NCI-H128 (cell line): Measurements from ENCODE around the gene MYRF.

Experiments used
- DNase-seq: peaks from one replicate; lab custom pipeline; 2025; ENCODE audit not compliant: unreplicated experiment; lab: John Stamatoyannopoulos, UW

Gene MYRF

DNA sequence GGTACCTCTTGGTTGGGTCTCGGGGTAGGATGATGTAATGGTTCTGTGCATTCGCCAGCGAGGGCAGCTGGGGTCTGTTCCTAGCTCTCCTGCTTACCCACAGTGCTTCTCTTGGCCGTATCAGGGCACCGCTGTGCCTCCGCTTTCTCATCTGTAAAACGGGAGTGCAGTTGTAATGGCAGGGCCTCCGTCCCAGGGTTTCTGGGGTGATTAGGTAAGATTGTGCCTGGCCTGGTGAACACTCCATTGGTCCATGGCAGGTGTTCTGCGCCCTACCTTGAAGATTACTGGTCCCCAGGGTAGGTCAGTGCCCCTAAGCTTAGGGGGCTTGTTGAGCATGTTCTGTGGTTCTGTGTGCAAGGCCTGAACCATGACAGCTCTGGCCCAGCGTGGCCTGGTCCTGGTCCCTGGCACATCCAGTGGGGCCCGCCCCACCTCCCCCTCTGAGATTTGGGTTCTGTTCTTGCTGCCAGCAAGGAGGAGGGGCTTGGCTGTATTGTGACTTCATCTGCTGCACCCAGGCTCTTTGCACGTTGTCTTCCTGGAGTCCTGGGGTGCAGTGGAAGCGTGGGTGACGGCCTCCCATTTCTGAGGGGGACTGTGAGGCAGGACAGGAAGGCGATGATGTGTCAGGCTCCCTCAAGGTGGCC is 4.9 kb downstream of the MYRF start:
- DNase-seq = no peak

DNA sequence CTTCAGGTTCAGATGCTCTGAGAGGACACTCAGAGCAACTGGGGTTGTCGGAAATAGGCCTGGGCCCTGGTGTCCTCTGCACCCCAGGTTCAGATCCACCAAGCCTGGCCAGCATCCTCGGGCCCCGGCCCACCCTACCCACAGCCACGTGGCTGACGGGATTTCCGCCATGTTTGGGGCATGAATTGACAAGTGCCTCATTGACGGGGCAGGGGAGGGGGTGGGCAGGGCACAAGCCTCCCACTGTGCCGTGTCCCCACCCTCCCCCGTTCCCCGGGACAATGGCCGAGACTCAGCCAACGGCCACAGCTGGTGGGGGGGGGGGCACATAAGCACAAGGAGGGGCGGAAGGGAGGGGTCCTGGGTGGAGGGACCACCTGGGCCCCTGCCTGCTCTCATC is 8.5 kb downstream of the MYRF start:
- no peak for DNase-seq

DNA sequence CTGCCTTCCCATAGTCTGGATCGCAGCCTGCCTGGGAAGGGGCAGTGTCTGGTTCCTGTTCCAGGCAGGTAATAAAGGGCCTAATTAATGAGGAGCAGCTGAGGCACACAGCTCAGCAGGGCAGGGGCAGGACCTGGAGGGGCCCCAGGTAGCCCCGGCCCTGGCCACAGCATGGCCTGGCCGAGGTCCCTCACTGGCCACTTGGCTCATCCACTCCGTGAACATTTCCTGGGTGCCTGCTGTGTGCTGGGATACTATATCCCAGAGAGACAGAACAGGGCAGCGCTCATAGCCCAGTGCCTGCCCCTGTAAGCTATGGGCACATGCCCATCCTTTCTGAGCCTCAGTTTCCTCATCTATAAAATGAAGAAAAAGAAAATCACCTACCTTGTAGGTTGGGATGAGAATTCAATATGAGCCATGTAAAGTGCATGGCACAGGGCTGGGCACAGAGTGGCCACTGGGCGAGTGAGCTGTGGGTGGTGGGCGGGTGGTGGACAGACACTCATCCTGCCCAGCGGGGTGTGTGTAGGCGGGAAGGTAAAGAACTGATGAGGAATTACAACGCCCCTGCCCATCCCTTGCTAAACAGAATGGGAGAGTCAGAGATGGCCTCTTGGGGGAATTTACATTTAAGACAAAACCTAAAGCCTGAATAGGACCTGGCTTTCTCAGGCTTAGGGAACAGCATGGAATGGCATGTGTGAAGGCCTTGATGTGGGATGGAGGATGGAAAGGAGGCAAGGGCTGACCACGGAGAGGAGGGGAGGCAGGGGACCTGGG is 9.2 kb downstream of the MYRF start:
- DNase-seq = no peak

DNA sequence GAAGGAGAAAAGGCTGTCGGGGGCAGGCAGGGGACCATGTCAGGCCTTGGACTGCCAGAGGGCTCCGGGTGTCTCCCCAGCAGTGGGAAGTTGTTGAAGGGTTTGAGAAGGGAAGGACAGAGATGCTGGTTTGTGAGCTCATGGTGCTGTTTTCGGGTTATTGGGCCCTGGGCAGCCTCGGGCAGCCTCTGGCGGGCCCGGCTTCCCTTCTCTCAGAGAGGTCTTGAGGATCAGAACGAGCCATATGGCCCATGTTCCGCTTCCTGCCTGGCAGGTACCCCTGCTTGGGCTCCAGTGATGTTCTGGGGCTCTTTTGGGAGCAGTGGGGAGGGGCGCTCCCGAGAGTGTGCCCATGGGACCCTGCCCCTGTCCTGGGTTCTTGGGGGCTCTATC is 9.8 kb downstream of the MYRF start:
- DNase-seq = no peak

DNA sequence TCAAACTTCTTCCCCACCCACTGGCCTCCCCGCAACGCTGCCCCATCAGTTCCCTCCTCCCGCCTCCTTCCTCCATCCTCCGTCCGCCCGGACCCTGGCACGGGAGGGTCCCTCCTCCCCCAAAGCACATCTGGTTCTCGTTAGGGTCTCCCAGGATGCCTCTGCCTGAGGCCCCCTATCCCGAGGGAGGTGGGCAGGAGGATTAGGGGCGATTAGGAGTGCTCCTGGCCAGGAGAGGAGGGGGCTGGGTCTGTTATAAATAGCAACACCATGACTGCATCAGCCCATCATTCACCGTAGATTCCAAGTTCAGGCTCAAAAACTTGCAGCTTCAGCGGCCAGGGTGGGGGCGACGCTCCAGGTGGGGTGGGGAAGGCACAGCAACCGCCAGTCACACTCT is 10.4 kb downstream of the MYRF start:
- no peak for DNase-seq

DNA sequence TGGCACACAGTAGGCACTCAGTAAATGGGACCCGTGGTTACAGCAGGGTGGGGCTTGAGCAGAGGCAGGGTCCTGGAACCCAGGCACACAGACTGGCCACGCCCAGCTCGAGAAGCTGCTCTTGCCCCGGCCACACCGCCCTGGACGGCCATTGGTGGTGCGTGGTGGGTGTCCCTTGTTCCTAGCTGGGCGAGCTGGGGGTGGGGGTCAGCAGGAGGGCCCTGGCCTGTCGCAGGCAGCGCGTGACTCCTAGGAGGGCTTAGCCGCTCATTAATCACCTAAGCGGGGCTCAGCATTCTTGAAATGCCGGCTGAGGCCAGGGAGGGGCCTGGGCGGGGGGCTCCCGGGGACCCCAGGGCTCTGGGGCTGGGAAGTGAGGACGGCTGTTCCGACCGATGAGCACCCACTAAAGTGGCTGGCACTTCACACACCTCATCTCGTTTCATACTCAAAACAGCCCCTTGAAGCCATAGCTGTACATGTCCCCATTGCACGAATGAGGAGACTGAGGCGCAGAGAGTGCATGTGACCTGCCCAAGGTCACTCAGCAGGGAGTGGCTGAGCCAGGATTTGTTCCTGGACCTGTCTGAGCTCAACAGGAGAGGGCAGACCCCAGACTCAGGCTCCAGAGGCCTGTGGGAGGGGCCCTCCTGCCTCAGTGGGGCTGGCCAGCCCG is 11.6 kb downstream of the MYRF start:
- no peak for DNase-seq

DNA sequence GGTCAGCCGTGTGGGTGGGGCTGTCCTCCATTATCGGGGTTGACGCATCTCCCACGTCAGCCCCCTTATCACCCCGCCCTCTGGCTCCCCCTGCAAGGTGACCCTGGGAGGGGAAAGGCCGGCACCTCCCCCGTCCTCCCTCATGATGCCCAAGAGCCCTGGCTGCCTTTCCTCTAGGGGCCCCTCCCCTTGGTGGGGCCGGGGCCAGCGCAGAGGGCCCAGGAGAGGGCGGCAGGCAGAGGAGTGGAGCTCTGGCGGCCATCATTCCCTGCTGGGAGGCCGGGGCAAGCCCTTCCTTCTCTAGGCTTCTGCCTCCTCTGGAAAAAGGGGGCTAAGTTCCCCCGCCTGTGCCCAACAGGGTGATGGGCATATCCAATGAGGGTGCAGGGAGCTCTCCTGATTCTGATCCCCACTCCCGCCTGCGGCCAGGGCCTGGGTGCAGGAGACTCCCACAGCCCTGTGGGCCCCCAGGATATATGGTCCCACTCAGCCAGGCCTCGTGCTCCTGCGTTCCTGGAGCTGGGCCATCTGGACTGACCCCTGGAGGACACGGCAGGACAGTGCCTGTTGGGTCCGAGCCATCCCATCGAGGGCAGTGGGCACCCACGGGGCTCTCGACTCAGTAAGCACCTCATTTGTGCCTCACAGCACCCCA is 12.3 kb downstream of the MYRF start:
- no peak for DNase-seq

DNA sequence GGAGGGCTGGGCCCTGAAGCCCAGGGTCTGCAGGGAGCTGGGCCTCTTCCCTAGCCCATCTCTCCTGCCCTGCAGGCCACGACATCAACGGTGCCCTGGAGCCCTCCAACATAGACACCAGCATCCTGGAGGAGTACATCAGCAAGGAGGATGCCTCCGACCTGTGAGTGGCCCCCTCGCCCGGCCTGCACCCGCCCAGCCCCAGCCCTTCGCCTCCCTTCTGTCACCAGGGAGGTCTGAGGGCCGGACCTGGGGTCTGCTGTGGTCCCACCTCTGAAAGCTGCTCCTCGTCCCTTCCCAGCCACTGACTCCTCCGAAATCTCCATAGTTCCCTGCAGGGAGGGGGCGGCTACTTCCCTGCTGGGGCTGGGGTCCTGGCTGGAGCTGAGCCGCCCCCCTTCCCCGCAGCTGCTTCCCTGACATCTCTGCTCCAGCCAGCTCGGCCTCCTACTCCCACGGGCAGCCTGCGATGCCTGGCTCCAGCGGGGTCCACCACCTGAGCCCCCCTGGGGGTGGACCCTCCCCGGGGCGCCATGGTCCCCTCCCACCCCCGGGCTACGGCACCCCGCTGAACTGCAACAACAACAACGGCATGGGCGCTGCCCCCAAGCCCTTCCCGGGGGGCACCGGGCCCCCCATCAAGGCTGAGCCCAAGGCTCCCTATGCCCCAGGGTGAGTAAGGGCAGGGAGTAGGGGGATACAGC is 13.3 kb downstream of the MYRF start:
- DNase-seq = no peak

DNA sequence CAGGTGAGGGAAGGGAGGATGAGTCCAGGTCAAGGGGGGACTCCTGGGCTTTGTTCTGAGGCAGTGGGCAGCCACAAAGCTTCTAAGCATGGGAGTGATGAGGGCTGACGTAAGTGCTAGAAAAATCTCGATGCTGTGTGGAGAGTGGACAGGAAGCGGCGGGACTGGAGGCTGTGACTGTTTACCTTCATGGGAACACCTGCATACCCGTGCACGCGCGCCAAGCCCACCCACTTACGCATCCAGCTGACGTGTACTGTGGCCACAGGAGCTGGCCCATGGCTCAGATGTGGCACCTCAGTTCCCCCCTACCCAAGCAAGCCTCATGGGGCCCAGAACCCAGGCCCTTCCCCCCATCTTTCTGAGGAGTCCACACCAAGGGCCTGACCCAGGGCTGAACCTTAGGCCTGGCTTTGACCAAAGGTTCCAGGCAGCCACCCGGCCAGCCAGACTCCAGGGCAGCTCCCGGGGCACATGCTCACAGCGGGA is 14.0 kb downstream of the MYRF start:
- no peak for DNase-seq

DNA sequence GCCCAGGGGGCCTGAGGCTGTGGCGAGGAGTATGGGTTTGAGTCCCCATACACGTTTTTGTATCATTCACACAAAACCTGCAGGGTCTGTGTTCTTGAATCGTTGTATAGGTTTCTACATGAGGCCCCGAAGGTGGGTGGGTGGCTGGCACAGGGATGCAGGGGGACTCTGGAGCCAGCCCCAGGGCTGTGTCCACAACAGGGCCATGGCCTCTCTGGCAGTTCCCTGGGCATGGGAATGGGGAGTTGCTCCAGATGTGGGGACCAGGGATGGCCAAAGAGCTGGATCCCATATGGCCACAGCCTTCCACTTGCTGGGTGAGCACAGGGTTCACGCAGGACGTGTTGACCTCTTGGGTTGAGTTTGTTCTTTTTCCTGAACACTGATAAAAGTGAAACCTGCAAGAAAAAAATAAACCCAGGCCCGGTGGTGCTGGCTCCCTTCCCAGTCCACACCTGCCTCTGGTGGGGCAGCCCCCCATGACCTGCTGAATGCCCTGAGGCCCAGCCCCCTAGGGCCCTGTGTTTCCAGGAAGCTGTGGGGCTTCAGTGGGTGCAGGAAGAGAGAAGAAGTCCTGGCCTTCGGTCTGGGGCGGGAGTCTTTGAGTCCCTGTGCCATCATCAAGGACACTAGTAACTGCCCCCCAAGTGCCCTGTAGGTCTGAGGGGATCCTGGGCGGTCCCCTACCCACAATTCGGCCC is 16.1 kb downstream of the MYRF start:
- DNase-seq = no peak

DNA sequence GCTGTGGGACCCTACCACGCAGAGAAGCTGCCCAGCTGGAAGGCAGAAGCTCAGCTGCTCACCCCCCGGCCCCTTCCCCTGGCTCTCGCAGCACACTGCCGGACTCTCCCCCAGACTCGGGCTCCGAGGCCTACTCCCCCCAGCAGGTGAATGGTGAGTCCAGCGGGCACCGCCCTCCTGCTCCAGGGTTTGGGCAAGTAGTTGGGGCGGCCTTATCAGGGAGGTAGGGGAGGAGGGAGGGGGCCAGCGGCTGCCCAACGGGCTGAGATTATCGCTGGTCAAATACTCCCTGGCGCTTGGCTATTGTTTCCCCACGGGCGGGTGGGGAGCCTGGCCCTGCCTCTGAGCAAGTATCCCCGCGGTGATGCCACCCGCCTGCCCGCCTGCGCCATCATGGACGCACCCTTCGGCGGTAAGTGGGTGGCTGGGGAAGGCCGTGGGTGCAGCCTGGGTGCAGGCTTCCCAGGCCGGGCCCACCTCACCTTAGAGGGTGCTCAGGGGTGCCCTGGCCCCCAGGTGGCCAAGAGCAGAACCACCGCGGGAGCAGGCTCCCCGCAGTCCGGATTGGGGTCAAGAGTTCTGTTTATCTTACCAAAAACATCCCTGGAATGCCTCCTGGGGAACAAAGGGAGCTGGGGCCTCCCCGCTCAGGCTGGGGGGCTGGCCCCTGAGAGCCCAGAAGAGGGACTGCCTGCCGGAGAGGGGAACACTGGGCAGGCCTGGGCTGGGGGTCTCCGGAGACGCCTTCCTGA is 16.9 kb downstream of the MYRF start:
- DNase-seq = no peak

DNA sequence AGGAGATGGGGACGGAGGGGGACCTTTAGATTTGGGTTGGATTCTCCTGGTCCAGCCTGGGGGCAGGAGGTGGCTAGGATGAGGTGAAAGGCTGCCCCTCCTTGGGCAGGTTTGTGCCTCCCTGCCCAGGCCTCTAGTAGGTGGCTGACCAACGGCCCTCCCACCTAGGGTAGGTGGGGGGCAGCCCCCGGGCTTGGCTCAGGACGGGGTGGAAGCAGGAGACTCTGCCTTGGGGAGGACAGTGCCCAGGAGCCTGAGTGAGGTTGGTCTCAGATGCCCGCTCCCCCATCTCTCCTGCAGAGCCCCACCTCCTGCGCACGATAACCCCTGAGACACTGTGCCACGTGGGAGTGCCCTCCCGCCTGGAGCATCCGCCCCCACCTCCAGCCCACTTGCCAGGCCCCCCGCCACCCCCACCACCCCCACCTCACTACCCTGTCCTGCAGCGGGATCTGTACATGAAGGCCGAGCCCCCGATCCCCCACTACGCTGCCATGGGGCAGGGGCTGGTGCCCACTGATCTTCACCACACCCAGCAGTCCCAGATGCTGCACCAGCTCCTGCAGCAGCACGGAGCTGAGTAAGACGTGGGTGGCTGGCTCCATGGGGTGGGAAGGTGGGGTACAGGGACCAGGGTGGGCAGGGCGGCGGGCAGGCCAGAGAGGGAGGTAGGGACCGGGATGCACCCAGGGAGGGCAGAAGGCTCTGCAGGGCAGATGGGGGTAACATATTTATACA is 17.7 kb downstream of the MYRF start:
- no peak for DNase-seq

DNA sequence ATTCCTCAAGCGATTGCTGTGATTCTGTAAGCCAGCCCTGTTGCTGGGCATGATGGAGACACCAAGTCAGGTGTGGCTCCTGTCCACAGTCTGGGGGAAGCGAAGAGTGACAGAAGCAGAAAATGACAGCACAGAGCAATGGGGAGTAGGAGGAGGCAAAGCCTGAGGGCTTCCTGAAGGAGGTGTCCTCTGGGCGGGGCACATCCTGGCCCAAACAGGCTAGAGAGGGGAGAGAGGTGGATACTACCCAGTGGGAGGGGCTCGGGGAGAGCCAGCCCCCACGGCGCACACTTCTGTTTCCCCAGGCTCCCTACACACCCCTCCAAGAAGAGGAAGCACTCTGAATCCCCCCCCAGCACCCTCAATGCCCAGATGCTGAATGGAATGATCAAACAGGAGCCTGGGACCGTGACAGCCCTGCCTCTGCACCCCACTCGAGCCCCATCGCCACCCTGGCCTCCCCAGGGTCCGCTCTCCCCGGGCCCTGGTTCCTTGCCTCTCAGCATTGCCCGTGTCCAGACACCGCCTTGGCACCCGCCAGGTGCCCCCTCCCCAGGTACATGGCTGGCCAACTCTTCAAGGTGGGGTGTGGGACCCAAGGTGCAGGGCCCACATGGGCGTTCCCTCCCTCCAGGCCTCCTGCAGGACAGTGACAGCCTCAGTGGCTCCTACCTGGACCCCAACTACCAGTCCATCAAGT is 18.9 kb downstream of the MYRF start:
- DNase-seq = no peak

DNA sequence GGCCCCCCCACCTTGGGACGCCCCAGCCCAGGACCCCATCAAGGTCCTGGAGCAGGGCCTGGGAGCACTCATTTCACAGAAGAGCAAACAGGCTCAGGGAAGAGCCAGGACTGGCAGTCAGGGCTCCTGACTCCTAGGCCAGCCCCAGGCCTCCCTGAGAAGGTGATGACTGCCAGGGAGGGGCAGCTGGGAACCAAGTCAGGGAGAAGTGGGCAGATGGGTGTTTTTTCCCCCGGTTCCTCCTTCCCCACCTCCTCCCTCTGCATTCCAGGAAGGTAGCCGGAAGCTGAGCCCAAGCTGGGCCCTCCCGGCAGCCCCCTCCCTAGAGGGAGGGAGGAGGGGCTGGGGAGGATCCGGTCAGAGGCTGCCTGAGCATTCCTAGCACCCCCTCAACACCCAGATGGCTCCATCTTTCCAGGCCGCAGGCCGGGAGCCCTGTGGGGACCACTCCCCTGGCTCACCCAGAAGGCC is 19.6 kb downstream of the MYRF start:
- no peak for DNase-seq

DNA sequence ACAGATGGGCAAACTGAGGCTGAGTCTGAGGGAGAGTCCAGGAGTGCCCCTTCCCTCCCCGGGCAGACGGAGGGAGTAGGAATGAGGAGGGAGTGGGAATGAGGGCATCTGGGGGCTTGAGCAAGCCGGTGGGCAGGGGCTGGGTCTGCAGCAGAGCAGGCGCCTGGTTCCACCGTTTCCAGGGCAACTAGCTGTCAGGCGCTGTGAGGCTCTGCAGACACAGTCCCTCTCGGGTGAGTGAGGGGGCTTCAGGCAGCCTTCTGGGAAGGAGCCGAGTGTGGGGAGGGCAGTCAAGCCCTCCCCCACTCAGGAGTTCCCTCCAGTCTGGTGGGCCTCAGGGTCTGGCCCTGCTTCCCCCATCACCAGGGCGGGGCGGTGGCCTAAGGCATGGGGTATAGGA is 20.9 kb downstream of the MYRF start:
- DNase-seq = no peak

DNA sequence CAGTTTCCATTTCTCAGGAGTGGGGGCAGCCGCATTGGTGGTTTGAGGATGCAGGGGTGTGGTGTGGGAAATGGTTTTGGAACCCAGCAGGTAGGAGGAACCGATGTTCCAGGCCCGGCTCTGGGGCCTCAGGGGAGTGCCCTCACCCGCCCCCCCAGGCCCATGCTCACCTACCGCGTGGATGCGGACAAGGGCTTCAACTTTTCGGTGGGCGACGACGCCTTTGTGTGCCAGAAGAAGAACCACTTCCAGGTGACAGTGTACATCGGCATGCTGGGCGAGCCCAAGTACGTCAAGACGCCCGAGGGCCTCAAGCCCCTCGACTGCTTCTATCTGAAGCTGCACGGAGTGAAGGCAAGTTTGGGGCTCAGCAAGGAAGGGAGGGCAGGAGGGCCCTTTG is 21.4 kb downstream of the MYRF start:
- no peak for DNase-seq

DNA sequence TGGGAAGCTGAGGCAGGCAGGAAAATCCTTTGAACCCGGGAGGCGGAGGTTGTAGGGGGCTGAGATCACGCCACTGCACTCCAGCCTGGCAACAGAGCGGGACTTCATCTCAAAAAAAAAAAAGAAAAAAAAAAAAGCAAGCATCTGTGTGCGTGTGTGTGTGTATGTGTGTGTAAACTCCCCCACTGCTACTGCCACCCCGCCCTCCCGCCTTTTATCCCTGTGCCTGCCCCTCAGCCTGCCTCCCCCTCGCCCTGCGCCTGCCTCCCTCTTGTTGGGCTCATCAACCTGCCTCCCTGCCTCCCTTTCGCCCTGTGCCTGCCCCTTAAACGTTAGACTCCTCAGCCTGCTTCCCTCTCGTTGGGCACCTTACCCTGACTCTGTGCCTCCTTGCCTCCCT is 22.0 kb downstream of the MYRF start:
- no peak for DNase-seq

DNA sequence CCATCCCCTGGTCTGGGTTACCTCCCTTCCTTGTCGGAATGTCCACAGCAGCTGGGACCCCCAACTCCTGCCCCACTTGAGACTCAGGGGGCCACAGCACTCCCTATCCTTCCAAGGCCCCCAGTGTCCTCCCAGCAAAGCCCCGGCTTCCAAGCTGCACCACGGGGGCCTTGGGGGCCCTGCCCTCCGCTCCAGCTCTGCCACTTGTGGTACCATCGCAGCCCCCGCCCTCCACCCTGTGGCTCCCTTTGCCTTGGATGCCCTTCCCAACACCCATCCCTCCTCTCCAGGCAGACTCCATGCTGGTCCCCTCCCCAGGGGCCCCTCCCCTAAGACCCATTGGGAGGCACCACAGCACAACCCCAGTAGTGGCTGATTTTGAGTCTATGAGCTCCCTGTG is 22.7 kb downstream of the MYRF start:
- no peak for DNase-seq
